ENCODE results near the gene EEA1. TPM values are rescaled to one million over a fixed set of nuclear protein-coding genes. Genes with fewer than 3 reads are reported as not detected.

The EEA1 gene
- total and polyA plus RNA-seq, 10 donors: 2.3 to 31.2 (median 20.8) TPM

DNA sequence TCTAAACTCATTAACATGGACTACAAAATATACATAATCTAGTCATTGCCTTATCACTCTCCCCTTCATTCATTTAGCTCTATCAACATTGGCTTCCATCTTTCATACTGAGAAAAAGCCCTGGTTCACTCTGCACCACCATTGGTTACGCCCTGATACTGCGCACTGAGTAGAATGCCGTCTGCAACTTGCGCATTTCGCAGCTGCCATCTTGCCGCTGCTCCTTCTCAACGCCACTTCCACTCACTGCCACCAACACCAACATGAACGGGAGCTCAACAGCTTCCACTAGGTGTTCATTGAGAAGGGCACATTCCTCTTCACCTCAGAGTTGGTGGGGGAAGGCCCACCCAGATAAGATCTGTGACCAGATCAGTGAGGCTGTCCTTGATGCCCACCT is 71.3 kb downstream of the EEA1 start:
- WGBS, 5 donors: 96 to 99% (median 97%) methylated on average over 8 of the region's 8 CpGs
- no peak for DNase-seq
- intact Hi-C loops (cut with DNase I; ENCODE audit: low total_unique reads): no loop called here

DNA sequence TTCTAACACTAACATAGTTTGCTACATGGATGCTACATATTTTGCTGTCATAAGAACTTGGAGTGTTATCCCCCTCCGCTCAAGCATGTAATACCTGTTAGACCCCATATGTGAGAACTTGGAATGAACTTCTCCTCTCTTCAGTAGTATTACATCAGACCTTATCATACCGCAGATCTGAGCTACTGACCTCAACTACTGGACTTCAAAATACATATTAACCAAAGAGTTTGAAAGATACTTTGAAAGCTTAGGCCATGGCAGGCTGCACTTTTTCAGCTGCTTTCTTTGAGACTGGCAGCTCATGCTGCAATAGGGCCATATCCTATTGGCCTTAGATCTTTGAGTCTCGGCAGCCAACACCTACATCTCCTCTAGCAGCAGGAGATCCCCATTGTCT is 74.8 kb downstream of the EEA1 start:
- TF ChIP-seq, protein P1, sequence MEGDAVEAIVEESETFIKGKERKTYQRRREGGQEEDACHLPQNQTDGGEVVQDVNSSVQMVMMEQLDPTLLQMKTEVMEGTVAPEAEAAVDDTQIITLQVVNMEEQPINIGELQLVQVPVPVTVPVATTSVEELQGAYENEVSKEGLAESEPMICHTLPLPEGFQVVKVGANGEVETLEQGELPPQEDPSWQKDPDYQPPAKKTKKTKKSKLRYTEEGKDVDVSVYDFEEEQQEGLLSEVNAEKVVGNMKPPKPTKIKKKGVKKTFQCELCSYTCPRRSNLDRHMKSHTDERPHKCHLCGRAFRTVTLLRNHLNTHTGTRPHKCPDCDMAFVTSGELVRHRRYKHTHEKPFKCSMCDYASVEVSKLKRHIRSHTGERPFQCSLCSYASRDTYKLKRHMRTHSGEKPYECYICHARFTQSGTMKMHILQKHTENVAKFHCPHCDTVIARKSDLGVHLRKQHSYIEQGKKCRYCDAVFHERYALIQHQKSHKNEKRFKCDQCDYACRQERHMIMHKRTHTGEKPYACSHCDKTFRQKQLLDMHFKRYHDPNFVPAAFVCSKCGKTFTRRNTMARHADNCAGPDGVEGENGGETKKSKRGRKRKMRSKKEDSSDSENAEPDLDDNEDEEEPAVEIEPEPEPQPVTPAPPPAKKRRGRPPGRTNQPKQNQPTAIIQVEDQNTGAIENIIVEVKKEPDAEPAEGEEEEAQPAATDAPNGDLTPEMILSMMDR (IDR thresholded peaks at IDR 0.05 in 8 of 11, conservative IDR thresholded peaks at IDR 0.05 in 3 of 11): no peak
- TF ChIP-seq POLR2A (IDR thresholded peaks at IDR 0.05): no peak
- TF ChIP-seq POLR2AphosphoS5 (IDR thresholded peaks at IDR 0.05): no peak
- H3K9me3 ChIP-seq: no peaks in the 10 kb centered on the region
- intact Hi-C loops (cut with DNase I; ENCODE audit: low total_unique reads): no loop called here
- no peaks in the 10 kb centered on the region for H3K27me3 ChIP-seq (replicated peaks in 1 of 7)
- H3K4me1 ChIP-seq: no peaks in the 10 kb centered on the region
- H3K27ac ChIP-seq: no peak overlapping the region
- 93 to 100% (median 96%) methylated on average over 3 of the region's 3 CpGs for WGBS, 5 donors
- no peak for DNase-seq
- peaks cover 0 to 94% (median 26%) of the 10 kb centered on the region in 6 donors for H3K36me3 ChIP-seq
- H3K4me3 ChIP-seq: no peak overlapping the region

More for the DNA sequence above, 71.3 kb downstream of the EEA1 start:
- Histone ChIP-seq H3K36me3 (peaks cover 0 to 91% (median 9%) of the 10 kb centered on the region in 6 donors), H3K9me3 (no peaks in the 10 kb centered on the region), H3K27me3 (replicated peaks in 1 of 7) (no peaks in the 10 kb centered on the region), H3K4me1 (no peaks in the 10 kb centered on the region), H3K27ac (no peak overlapping the region), H3K4me3 (no peak overlapping the region)
- TF ChIP-seq POLR2AphosphoS5 (IDR thresholded peaks at IDR 0.05): no peak
- TF ChIP-seq, protein P1 (IDR thresholded peaks at IDR 0.05 in 8 of 11, conservative IDR thresholded peaks at IDR 0.05 in 3 of 11): no peak
- no peak for TF ChIP-seq POLR2A (IDR thresholded peaks at IDR 0.05)

DNA sequence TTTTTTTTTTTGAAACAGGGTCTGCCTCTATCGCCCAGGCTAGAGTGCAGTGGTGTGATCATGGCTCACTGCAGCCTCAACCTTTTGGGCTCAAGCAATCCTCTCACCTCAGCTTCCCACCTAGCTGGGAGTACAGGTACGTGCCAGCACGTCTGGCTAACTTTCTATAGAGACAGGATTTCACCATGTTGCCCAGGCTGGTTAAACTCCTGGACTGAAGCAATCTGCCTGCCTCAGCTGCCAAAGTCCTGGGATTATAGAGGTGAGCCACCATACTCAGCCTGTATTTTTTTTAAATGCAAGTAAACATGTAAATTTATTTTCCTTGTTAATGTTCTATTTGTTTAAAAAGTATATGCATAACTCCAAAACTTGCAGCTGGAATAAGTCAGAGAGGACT is 80.4 kb downstream of the EEA1 start:
- Histone ChIP-seq H3K36me3 (peaks cover 0 to 58% (median 21%) of the 10 kb centered on the region in 6 donors), H3K27ac (no peak overlapping the region), H3K4me3 (no peak overlapping the region), H3K27me3 (replicated peaks in 1 of 7) (no peaks in the 10 kb centered on the region), H3K9me3 (no peaks in the 10 kb centered on the region), H3K4me1 (no peaks in the 10 kb centered on the region)
- no peak for TF ChIP-seq POLR2A (IDR thresholded peaks at IDR 0.05)
- no peak for TF ChIP-seq POLR2AphosphoS5 (IDR thresholded peaks at IDR 0.05)
- TF ChIP-seq, protein P1 (IDR thresholded peaks at IDR 0.05 in 8 of 11, conservative IDR thresholded peaks at IDR 0.05 in 3 of 11): no peak
- 92 to 96% (median 94%) methylated on average over 3 of the region's 3 CpGs for WGBS, 5 donors
- no peak for DNase-seq
- intact Hi-C loops (cut with DNase I; ENCODE audit: low total_unique reads): no loop called here

DNA sequence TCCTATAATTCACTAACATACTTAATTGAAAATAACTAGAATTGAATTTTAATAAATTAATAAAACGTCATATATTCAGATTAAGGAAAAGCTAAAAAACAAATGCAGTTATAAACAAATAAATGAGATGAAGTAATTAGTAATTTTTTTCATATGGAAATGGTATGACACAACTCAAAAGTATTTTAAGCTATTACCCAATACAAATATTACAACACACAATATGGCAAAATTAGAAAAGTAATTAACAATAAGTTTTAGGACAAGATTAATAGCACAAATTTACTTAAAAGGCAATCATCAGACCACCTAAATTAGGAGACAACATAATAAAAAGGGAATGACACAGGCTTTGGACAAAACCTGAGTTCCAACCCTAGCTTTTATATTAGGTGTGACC is 81.7 kb downstream of the EEA1 start:
- TF ChIP-seq POLR2A (IDR thresholded peaks at IDR 0.05) (no peak), POLR2AphosphoS5 (IDR thresholded peaks at IDR 0.05) (no peak)
- TF ChIP-seq, protein P1 (IDR thresholded peaks at IDR 0.05 in 8 of 11, conservative IDR thresholded peaks at IDR 0.05 in 3 of 11): no peak
- no peaks in the 10 kb centered on the region for H3K9me3 ChIP-seq
- H3K4me3 ChIP-seq: no peak overlapping the region
- H3K36me3 ChIP-seq: peaks cover 0 to 46% (median 19%) of the 10 kb centered on the region in 6 donors
- 87 to 100% (median 93%) methylated on average over 1 of the region's 1 CpG for WGBS, 5 donors
- DNase-seq: no peak
- no peaks in the 10 kb centered on the region for H3K4me1 ChIP-seq
- intact Hi-C loops (cut with DNase I; ENCODE audit: low total_unique reads): no loop called here
- no peaks in the 10 kb centered on the region for H3K27me3 ChIP-seq (replicated peaks in 1 of 7)
- no peak overlapping the region for H3K27ac ChIP-seq
